SK-N-SH (cell line): ENCODE data around the gene TASP1. TPM values are rescaled to one million over a fixed set of nuclear protein-coding genes. Genes with fewer than 3 reads are reported as not detected.

ENCODE experiments used
- CTCF ChIA-PET: fragments of 300-600, 350-600 bp; formaldehyde crosslinking; extraction: SDS; loops from one replicate; lab custom pipeline; 2021; lab: Yijun Ruan, JAX
- POLR2A ChIA-PET: fragments of 350-600 bp; sonication (Branson Sonifier 250); formaldehyde crosslinking; extraction: SDS; loops from one replicate; lab custom pipeline; 2020; ENCODE audit warnings: antibody characterized with exemption, inconsistent platforms; lab: Yijun Ruan, JAX
- DNase-seq: peaks from one replicate; pipeline ENCODE4 v3.0.0; 2012
- H2AFZ ChIP-seq: fragments of 200-600 bp; sonication (generic); 2 replicates; pipeline ENCODE4 v1.8.1; 2016; ENCODE audit warnings: antibody characterized with exemption, mild to moderate bottlenecking, low read depth
- H3F3A ChIP-seq: fragments of 200-600 bp; sonication (generic); replicated peaks from 2 replicates; pipeline ENCODE3; 2016; ENCODE audit warnings: antibody characterized with exemption, mild to moderate bottlenecking; ENCODE audit not compliant: insufficient read depth
- H3K27ac ChIP-seq, 2 experiments: fragments of 200-500 bp in 1 of 2; fragments of 200-600 bp in 1 of 2; sonication (Bioruptor generic) in 1 of 2; sonication (generic), shearing (Covaris generic) in 1 of 2; 2 replicates each; pipeline versions ENCODE4 v1.5.1 to v1.6.1; 2014 to 2016; ENCODE audit warnings: low read depth in 2 of 2, inconsistent platforms in 1 of 2, low read length in 1 of 2, mild to moderate bottlenecking in 1 of 2, mixed read lengths in 1 of 2
- H3K27me3 ChIP-seq: fragments of 200-600 bp; sonication (generic), shearing (Covaris generic); 2 replicates; pipeline ENCODE4 v1.6.1; 2016; ENCODE audit warnings: mixed run types; ENCODE audit not compliant: insufficient read depth
- H3K36me3 ChIP-seq, 2 experiments: fragments of 200-500 bp in 1 of 2; fragments of 200-600 bp in 1 of 2; sonication (Bioruptor generic) in 1 of 2; sonication (generic) in 1 of 2; replicated peaks in 1 of 2; 2 replicates each; pipeline versions ENCODE3 to v1.5.1; 2014 to 2016; ENCODE audit warnings: low read length in 1 of 2, mild to moderate bottlenecking in 1 of 2; ENCODE audit not compliant: insufficient read depth in 2 of 2, control insufficient read depth in 1 of 2
- H3K4me1 ChIP-seq, 2 experiments: fragments of 200-500 bp in 1 of 2; fragments of 200-600 bp in 1 of 2; sonication (Bioruptor generic) in 1 of 2; sonication (generic), shearing (Covaris generic) in 1 of 2; 2 replicates each; pipeline versions ENCODE4 v1.5.1 to v1.6.1; 2014 to 2016; ENCODE audit warnings: low read depth in 1 of 2, low read length in 1 of 2, mixed run types in 1 of 2; ENCODE audit not compliant: insufficient read depth in 2 of 2, control insufficient read depth in 1 of 2
- H3K4me2 ChIP-seq: fragments of 200-600 bp; sonication (generic), shearing (Covaris generic); 2 replicates; pipeline ENCODE4 v1.6.1; 2017; ENCODE audit warnings: mixed run types
- H3K4me3 ChIP-seq, 2 experiments: fragments of 200-500 bp in 1 of 2; fragments of 200-600 bp in 1 of 2; sonication (Bioruptor generic) in 1 of 2; sonication (generic), shearing (Covaris generic) in 1 of 2; 2 replicates each; pipeline versions ENCODE4 v1.5.1 to v1.8.1; 2014 to 2016; ENCODE audit warnings: low read depth in 2 of 2, inconsistent platforms in 1 of 2, low read length in 1 of 2, mild to moderate bottlenecking in 1 of 2, mixed read lengths in 1 of 2, moderate library complexity in 1 of 2
- H3K79me2 ChIP-seq: fragments of 200-600 bp; sonication (generic); 2 replicates; pipeline ENCODE4 v1.8.1; 2017; ENCODE audit warnings: mild to moderate bottlenecking; ENCODE audit not compliant: insufficient read depth
- H3K9ac ChIP-seq: fragments of 200-600 bp; sonication (generic); 2 replicates; pipeline ENCODE4 v1.6.1; 2017; ENCODE audit warnings: mixed run types
- H3K9me2 ChIP-seq: fragments of 200-600 bp; sonication (generic); 2 replicates; pipeline ENCODE4 v1.6.1; 2017; ENCODE audit warnings: mixed run types
- H3K9me3 ChIP-seq: fragments of 200-600 bp; sonication (generic); 2 replicates; pipeline ENCODE4 v1.6.1; 2017; ENCODE audit warnings: mixed run types, mild to moderate bottlenecking, moderate library complexity
- H4K20me1 ChIP-seq: fragments of 200-600 bp; sonication (generic); 2 replicates; pipeline ENCODE4 v1.6.1; 2017; ENCODE audit warnings: mild to moderate bottlenecking, mixed run types; ENCODE audit not compliant: insufficient read depth
- ELF1 ChIP-seq: IDR thresholded peaks from 2 replicates; pipeline ENCODE4 v1.4.0; 2012
- EP300 ChIP-seq, 2 experiments: IDR thresholded peaks; 2 replicates each; pipeline versions ENCODE4 v1.4.0 to v1.6.1; 2012; ENCODE audit warnings: borderline replicate concordance in 1 of 2, low read depth in 1 of 2, low read length in 1 of 2
- GABPA ChIP-seq: IDR thresholded peaks from 2 replicates; pipeline ENCODE4 v1.4.0; 2012; ENCODE audit warnings: low read depth, mild to moderate bottlenecking
- GATA2 ChIP-seq: sonication (generic); formaldehyde crosslinking; IDR thresholded peaks from 2 replicates; pipeline ENCODE4 v1.5.0; 2020; ENCODE audit warnings: mild to moderate bottlenecking, missing genetic modification reagents
- MEF2A ChIP-seq: IDR thresholded peaks from 2 replicates; pipeline ENCODE4 v1.4.0; 2012; ENCODE audit warnings: low read depth, borderline replicate concordance
- MXI1 ChIP-seq: IDR thresholded peaks from 2 replicates; pipeline ENCODE4 v1.6.1; 2012; ENCODE audit warnings: mild to moderate bottlenecking, low read depth, low read length, improper control_type of control experiment
- NRF1 ChIP-seq: IDR thresholded peaks from 2 replicates; pipeline ENCODE4 v1.6.1; 2012; ENCODE audit warnings: low read depth, mild to moderate bottlenecking, low read length
- POLR2AphosphoS5 ChIP-seq: IDR thresholded peaks from 2 replicates; pipeline ENCODE4 v1.6.1; 2012; ENCODE audit warnings: low read depth, low read length
- RCOR1 ChIP-seq: fragments of 150-350 bp; IDR thresholded peaks from 2 replicates; pipeline ENCODE4 v1.6.1; 2017; ENCODE audit warnings: antibody characterized with exemption, low read length
- SIN3A ChIP-seq: IDR thresholded peaks from 2 replicates; pipeline ENCODE4 v1.6.1; 2012; ENCODE audit warnings: low read depth, mild to moderate bottlenecking, low read length, moderate library complexity, borderline replicate concordance
- TCF12 ChIP-seq: IDR thresholded peaks from 2 replicates; pipeline ENCODE4 v1.4.0; 2012
- WGBS: methylation state at CpG from one replicate; pipeline ENCODE4 v1.1.6; 2017; ENCODE audit warnings: low lambda C conversion rate; 5-methylcytosine and 5-hydroxymethylcytosine counted together
- polyA plus RNA-seq, 3 experiments: library from polyadenylated mRNA; depleted of rRNA; stranded (reverse); fragments of >200 nt; gene quantifications; 2 replicates each; pipeline ENCODE4 v1.2.3, GENCODE V29; 2012
- TF ChIP-seq, protein P1 (sequence below): IDR thresholded peaks from 2 replicates; pipeline ENCODE4 v1.4.0; 2012; ENCODE audit warnings: low read depth

TASP1 gene
- polyA plus RNA-seq, 1 of the 3 experiments (the other 2 are of a cell fraction): 5.9 TPM

DNA sequence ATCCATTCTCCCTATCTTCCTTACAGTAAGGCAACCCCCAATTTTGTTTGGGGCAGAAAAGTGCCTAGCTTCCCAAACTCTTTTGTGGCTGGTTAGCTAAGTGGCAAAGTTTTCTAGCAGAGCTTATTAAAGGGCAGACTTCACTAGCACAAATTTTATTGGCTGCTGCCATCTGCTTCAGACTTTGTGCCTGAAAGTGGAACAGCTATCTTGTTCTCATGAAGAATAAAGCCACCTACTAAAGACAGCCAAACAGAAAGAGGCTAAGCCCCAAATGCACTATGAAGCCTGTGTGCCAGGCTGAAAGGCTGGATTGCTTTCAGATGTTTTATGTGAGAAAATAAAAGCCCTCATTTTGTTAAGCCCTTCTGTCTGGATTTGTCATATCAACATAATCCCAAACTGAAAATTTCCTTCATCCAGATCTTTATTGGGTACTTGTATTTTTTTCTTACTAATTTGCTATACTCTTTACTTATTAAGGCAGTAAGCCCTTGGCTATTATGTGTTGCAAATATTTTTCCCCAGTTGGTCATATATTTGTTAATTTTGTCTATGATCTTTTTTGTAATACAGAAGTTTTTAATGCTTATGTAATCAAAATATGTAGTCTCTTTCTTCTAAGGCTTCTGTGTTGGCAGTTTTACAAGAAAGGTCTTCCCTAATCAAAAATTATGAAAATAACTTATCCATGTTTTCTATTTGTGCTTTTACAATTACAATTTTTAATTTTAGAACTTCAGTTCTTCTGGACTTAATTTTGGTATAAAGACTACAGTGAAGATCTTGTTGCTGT, 191.1 kb downstream of the TASP1 start (continued):
- TF ChIP-seq, protein P1, sequence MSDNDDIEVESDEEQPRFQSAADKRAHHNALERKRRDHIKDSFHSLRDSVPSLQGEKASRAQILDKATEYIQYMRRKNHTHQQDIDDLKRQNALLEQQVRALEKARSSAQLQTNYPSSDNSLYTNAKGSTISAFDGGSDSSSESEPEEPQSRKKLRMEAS: no peak
- no peak for TF ChIP-seq TCF12
- no peak for TF ChIP-seq GATA2 (CRISPR knock-in tag)
- TF ChIP-seq NRF1: no peak
- TF ChIP-seq, all 33 proteins: peak for 0

GRCh38 chr20:13443690-13444089, 195.0 kb downstream of the TASP1 start:
- POLR2A ChIA-PET: no interaction called here
- Histone ChIP-seq H3K36me3 (no peaks in the 10 kb centered on the region), H3K27ac (no peak overlapping the region), H3K9ac (no peak overlapping the region), H3F3A (no peaks in the 10 kb centered on the region), H2AFZ (no peak overlapping the region), H3K9me2 (no peaks in the 10 kb centered on the region), H3K4me3 (no peak overlapping the region), H3K27me3 (no peaks in the 10 kb centered on the region), H4K20me1 (no peaks in the 10 kb centered on the region), H3K79me2 (no peaks in the 10 kb centered on the region), H3K9me3 (no peaks in the 10 kb centered on the region), H3K4me1 (no peaks in the 10 kb centered on the region; a peak in 1 of 4 replicates), H3K4me2 (no peak overlapping the region)
- no peak for TF ChIP-seq GABPA
- TF ChIP-seq, protein P1: no peak
- DNase-seq: no peak
- 75% methylated on average over 2 of the region's 2 CpGs for WGBS
- CTCF ChIA-PET: interaction anchor here (1.0 kb wide), 1 partner anchor 15 kb away, joined by 3 read pairs; no protein-coding TSS in a partner anchor

- no peaks in the 10 kb centered on the region for H3K9me3 ChIP-seq
- DNase-seq: no peak
- no peaks in the 10 kb centered on the region for H3K9me2 ChIP-seq
- 93% methylated on average over 1 of the region's 1 CpG for WGBS
- no peaks in the 10 kb centered on the region for H3K36me3 ChIP-seq
- CTCF ChIA-PET: interaction anchor here (0.5 to 1.0 kb wide), 2 partner anchors 15 to 323 kb away, joined by 3 read pairs; no protein-coding TSS in a partner anchor
- H3K4me1 ChIP-seq: no peaks in the 10 kb centered on the region; a peak in 1 of 4 replicates
- no peaks in the 10 kb centered on the region for H4K20me1 ChIP-seq
- TF ChIP-seq, protein P1: no peak
- TF ChIP-seq GABPA (no peak), MEF2A (no peak), ELF1 (no peak), RCOR1 (no peak), SIN3A (no peak), EP300 (IDR thresholded peaks at IDR 0.05; ENCODE audit: borderline replicate concordance in 1 of 2, low read depth in 1 of 2, low read length in 1 of 2) (no peak), POLR2AphosphoS5 (no peak), MXI1 (no peak)
- H3K79me2 ChIP-seq: no peaks in the 10 kb centered on the region
- no peak overlapping the region for H3K4me2 ChIP-seq
- no peak overlapping the region for H3K27ac ChIP-seq
- no peaks in the 10 kb centered on the region for H3K27me3 ChIP-seq
- no peaks in the 10 kb centered on the region for H3F3A ChIP-seq
- POLR2A ChIA-PET: no interaction called here
- no peak overlapping the region for H3K9ac ChIP-seq
- H2AFZ ChIP-seq: no peak overlapping the region
- H3K4me3 ChIP-seq: no peak overlapping the region
Observed at GRCh38 chr20:13442986-13443385, 195.7 kb downstream of the TASP1 start.
